OCI-LY1 (cell line): Measurements from ENCODE around the gene TTBK1.

Experiments
- H2AFZ ChIP-seq: fragments of 200-600 bp; sonication (generic), shearing (Covaris generic); 2 replicates; pipeline ENCODE4 v1.6.0; 2014; ENCODE audit warnings: antibody characterized with exemption, mild to moderate bottlenecking, low read length
- H3F3A ChIP-seq: fragments of 200-600 bp; sonication (generic), shearing (Covaris generic); 2 replicates; pipeline ENCODE4 v1.6.0; 2014; ENCODE audit warnings: mild to moderate bottlenecking, antibody characterized with exemption, low read length, moderate library complexity; ENCODE audit not compliant: insufficient read depth
- H3K27ac ChIP-seq: fragments of 200-600 bp; sonication (generic); 2 replicates; pipeline ENCODE4 v1.5.1; 2014; ENCODE audit warnings: low read length, mixed run types, mild to moderate bottlenecking, low read depth; ENCODE audit not compliant: poor library complexity, severe bottlenecking
- H3K27me3 ChIP-seq: fragments of 200-600 bp; sonication (generic); 2 replicates; pipeline ENCODE4 v1.6.0; 2014; ENCODE audit warnings: antibody characterized with exemption, mild to moderate bottlenecking, low read length, moderate library complexity; ENCODE audit not compliant: insufficient read depth
- H3K36me3 ChIP-seq: fragments of 200-600 bp; sonication (generic); 2 replicates; pipeline ENCODE4 v1.6.1; 2014; ENCODE audit warnings: mild to moderate bottlenecking, antibody characterized with exemption, low read length, moderate library complexity, mixed read lengths; ENCODE audit not compliant: insufficient read depth
- H3K4me1 ChIP-seq: fragments of 200-600 bp; sonication (generic); 2 replicates; pipeline ENCODE4 v1.5.1; 2014; ENCODE audit warnings: mild to moderate bottlenecking, low read length, moderate library complexity; ENCODE audit not compliant: insufficient read depth, severe bottlenecking
- H3K4me2 ChIP-seq: fragments of 200-600 bp; sonication (generic), shearing (Covaris generic); 2 replicates; pipeline ENCODE4 v1.6.1; 2014; ENCODE audit warnings: low read length
- H3K4me3 ChIP-seq: fragments of 200-600 bp; sonication (generic); 2 replicates; pipeline ENCODE4 v1.5.1; 2014; ENCODE audit warnings: low read length, low read depth, mild to moderate bottlenecking, mixed read lengths; ENCODE audit not compliant: poor library complexity, severe bottlenecking
- H3K79me2 ChIP-seq: fragments of 200-600 bp; shearing (Covaris generic); 2 replicates; pipeline ENCODE4 v1.6.1; 2016; ENCODE audit warnings: mixed run types, low read length, mixed read lengths; ENCODE audit not compliant: insufficient read depth
- H3K9ac ChIP-seq: fragments of 200-600 bp; sonication (generic), shearing (Covaris generic); 2 replicates; pipeline ENCODE4 v1.6.1; 2014; ENCODE audit warnings: mild to moderate bottlenecking, low read length, mixed read lengths
- H3K9me2 ChIP-seq: fragments of 200-600 bp; sonication (generic), shearing (Covaris generic); 2 replicates; pipeline ENCODE4 v1.6.1; 2014; ENCODE audit warnings: low read depth, mild to moderate bottlenecking, low read length, mixed read lengths
- H3K9me3 ChIP-seq: fragments of 200-600 bp; shearing (Covaris generic); 2 replicates; pipeline ENCODE4 v1.6.1; 2014; ENCODE audit warnings: low read length, mixed read lengths
- H4K20me1 ChIP-seq: fragments of 200-600 bp; sonication (generic), shearing (Covaris generic); 2 replicates; pipeline ENCODE4 v1.6.0; 2016; ENCODE audit warnings: mild to moderate bottlenecking, low read length; ENCODE audit not compliant: insufficient read depth
- EZH2 ChIP-seq: fragments of 200-600 bp; sonication (generic), shearing (Covaris generic); IDR thresholded peaks from 2 replicates; pipeline ENCODE4 v1.8.0; 2017; ENCODE audit warnings: borderline replicate concordance, mixed run types, mild to moderate bottlenecking, antibody characterized with exemption, low read length, moderate library complexity, mixed read lengths
- TF ChIP-seq, protein P1 (sequence below): fragments of 200-600 bp; sonication (generic), shearing (Covaris generic); IDR thresholded peaks from 2 replicates; pipeline ENCODE4 v1.5.1; 2017; ENCODE audit warnings: mild to moderate bottlenecking, antibody characterized with exemption, low read length, moderate library complexity, mixed read lengths

Gene TTBK1

DNA sequence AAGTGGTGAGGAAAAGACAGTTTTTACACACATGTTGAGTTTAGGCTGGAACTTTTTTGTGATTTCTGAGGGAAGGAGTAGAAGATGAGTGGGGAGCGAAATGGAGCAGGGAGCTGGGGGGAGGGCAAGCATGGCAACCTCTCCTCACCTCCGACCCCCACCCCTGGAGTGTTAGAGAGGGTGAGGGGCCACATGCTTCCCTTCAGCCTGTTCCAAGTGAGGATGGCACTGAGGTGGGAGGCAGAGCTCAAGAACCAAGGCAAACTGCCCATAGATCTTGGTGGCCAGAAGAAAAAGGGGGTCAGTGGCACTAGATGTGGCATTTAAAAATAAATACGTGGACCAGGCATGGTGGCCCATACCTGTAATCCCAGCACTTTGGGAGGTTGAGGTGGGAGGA lies 4.8 kb downstream of the TTBK1 start:
- Histone ChIP-seq H3F3A (no peaks in the 10 kb centered on the region), H3K9ac (no peak overlapping the region), H3K4me2 (no peak overlapping the region; the same call in 1 of the 2 replicates), H4K20me1 (no peaks in the 10 kb centered on the region), H3K27ac (no peak overlapping the region), H3K4me1 (peaks cover 13% of the 10 kb centered on the region), H3K79me2 (no peaks in the 10 kb centered on the region), H2AFZ (no peak overlapping the region), H3K36me3 (no peaks in the 10 kb centered on the region), H3K9me2 (no peaks in the 10 kb centered on the region), H3K9me3 (no peaks in the 10 kb centered on the region), H3K4me3 (no peak overlapping the region), H3K27me3 (peaks cover 15% of the 10 kb centered on the region; the same call in 1 of the 2 replicates)
- TF ChIP-seq EZH2 = no peak
- TF ChIP-seq, protein P1, sequence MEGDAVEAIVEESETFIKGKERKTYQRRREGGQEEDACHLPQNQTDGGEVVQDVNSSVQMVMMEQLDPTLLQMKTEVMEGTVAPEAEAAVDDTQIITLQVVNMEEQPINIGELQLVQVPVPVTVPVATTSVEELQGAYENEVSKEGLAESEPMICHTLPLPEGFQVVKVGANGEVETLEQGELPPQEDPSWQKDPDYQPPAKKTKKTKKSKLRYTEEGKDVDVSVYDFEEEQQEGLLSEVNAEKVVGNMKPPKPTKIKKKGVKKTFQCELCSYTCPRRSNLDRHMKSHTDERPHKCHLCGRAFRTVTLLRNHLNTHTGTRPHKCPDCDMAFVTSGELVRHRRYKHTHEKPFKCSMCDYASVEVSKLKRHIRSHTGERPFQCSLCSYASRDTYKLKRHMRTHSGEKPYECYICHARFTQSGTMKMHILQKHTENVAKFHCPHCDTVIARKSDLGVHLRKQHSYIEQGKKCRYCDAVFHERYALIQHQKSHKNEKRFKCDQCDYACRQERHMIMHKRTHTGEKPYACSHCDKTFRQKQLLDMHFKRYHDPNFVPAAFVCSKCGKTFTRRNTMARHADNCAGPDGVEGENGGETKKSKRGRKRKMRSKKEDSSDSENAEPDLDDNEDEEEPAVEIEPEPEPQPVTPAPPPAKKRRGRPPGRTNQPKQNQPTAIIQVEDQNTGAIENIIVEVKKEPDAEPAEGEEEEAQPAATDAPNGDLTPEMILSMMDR = no peak

DNA sequence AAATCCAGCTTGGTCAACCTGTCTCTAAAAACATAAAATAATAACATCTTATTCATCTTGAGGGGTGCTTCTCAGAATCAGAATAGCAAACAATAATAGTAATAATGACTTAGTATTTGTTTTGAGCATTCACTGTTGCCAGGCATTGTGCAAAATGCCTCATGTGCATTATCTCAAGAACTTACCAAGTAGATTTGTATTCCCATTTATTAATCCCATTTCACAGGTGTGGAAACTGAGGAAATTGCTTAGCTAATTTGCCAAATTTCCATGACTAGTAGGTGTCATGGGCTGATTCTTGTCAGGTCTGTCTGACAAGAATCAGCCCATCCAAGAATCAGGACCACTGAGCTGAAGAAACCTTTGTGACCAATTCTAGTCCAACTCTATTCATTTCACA lies 5.5 kb downstream of the TTBK1 start:
- H3K79me2 ChIP-seq = no peaks in the 10 kb centered on the region
- peaks cover 13% of the 10 kb centered on the region for H3K4me1 ChIP-seq
- no peaks in the 10 kb centered on the region for H3F3A ChIP-seq
- H3K4me3 ChIP-seq = no peak overlapping the region
- H3K9me3 ChIP-seq = no peaks in the 10 kb centered on the region
- peaks cover 15% of the 10 kb centered on the region; the same call in 1 of the 2 replicates for H3K27me3 ChIP-seq
- H3K4me2 ChIP-seq = no peak overlapping the region
- H3K9ac ChIP-seq = no peak overlapping the region
- H4K20me1 ChIP-seq = no peaks in the 10 kb centered on the region
- no peaks in the 10 kb centered on the region for H3K36me3 ChIP-seq
- H3K9me2 ChIP-seq = no peaks in the 10 kb centered on the region
- no peak for TF ChIP-seq EZH2
- TF ChIP-seq, protein P1 = no peak
- no peak overlapping the region for H2AFZ ChIP-seq
- H3K27ac ChIP-seq = no peak overlapping the region

DNA sequence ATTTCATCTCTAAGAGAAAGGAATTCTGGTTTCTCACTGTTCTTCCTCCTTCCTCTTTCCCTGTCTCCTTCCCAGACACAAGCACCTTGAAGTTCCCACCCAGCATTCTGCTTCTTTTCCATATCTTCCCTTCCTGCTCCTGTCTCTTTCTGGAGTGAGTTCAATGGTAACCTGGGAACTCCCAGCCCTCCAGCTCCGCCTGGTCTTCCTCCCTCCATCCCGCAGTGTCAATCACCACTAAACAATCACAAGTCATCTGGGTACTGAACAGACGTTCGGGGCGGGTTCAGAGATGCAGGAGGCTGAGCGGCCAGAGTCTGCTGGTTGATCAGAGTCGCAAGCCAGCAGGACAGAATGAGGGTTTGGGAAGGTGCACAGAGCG lies 7.7 kb downstream of the TTBK1 start:
- no peaks in the 10 kb centered on the region for H3K36me3 ChIP-seq
- H3F3A ChIP-seq = no peaks in the 10 kb centered on the region
- no peak overlapping the region for H3K4me3 ChIP-seq
- no peaks in the 10 kb centered on the region for H4K20me1 ChIP-seq
- no peaks in the 10 kb centered on the region for H3K9me2 ChIP-seq
- no peak overlapping the region for H3K9ac ChIP-seq
- 0 out of 2 replicates have a peak, but pooled peaks have one; percentile 26 for TF ChIP-seq EZH2
- TF ChIP-seq, protein P1 = no peak
- no peak overlapping the region for H3K27ac ChIP-seq
- H3K27me3 ChIP-seq = peaks cover 12% of the 10 kb centered on the region; the same call in 1 of the 2 replicates
- H3K4me1 ChIP-seq = peaks cover 13% of the 10 kb centered on the region
- no peak overlapping the region for H2AFZ ChIP-seq
- H3K79me2 ChIP-seq = no peaks in the 10 kb centered on the region
- no peak overlapping the region for H3K4me2 ChIP-seq
- H3K9me3 ChIP-seq = no peaks in the 10 kb centered on the region
